Anterior cingulate cortex (tissue), 58 donors: ENCODE results near the gene VANGL1.

Source experiments
- DNase-seq, 58 donors: peaks; one replicate each; lab custom pipeline; 2025; lab: John Stamatoyannopoulos, UW

Gene VANGL1

GRCh38 chr1:115666206-115666605 is 24.4 kb downstream of the VANGL1 start:
- no peak for DNase-seq

GRCh38 chr1:115666702-115667101 is 24.9 kb downstream of the VANGL1 start:
- DNase-seq = peak in 19 of 58 donors; percentile 5 to 43 (median 18)

- no peak for DNase-seq
These were observed 26.8 kb downstream of the VANGL1 start for GRCh38 chr1:115668579-115668978.

- no peak for DNase-seq
These were observed 27.4 kb downstream of the VANGL1 start for GRCh38 chr1:115669002-115669673.

GRCh38 chr1:115669886-115670285 is 28.1 kb downstream of the VANGL1 start:
- DNase-seq = no peak

GRCh38 chr1:115670476-115671175 is 28.9 kb downstream of the VANGL1 start:
- DNase-seq = no peak

GRCh38 chr1:115671176-115671934 is 29.6 kb downstream of the VANGL1 start:
- DNase-seq = peak in 10 of 58 donors; percentile 3 to 26 (median 11)

- no peak for DNase-seq
These were observed 30.6 kb downstream of the VANGL1 start for GRCh38 chr1:115672224-115673009.

- no peak for DNase-seq
These were observed 34.9 kb downstream of the VANGL1 start for GRCh38 chr1:115676498-115677181.

GRCh38 chr1:115677182-115677555 is 35.4 kb downstream of the VANGL1 start:
- DNase-seq = no peak

GRCh38 chr1:115677565-115677964 is 35.8 kb downstream of the VANGL1 start:
- no peak for DNase-seq

GRCh38 chr1:115678141-115678540 is 36.4 kb downstream of the VANGL1 start:
- DNase-seq = no peak

- peak in 2 of 58 donors; percentile 8 to 49 for DNase-seq
These were observed 37.4 kb downstream of the VANGL1 start for GRCh38 chr1:115679141-115679611.

- DNase-seq = no peak
These were observed 39.0 kb downstream of the VANGL1 start for GRCh38 chr1:115680730-115681111.

GRCh38 chr1:115682792-115683191 is 41.0 kb downstream of the VANGL1 start:
- DNase-seq = no peak

GRCh38 chr1:115685029-115685705 is 43.4 kb downstream of the VANGL1 start:
- no peak for DNase-seq

- no peak for DNase-seq
These were observed 46.0 kb downstream of the VANGL1 start for GRCh38 chr1:115687744-115688143.

GRCh38 chr1:115690972-115691371 is 49.2 kb downstream of the VANGL1 start:
- DNase-seq = no peak

GRCh38 chr1:115692224-115692623 is 50.5 kb downstream of the VANGL1 start:
- DNase-seq = no peak
